Measurements from ENCODE around the gene ERO1B.

Gene ERO1B

DNA sequence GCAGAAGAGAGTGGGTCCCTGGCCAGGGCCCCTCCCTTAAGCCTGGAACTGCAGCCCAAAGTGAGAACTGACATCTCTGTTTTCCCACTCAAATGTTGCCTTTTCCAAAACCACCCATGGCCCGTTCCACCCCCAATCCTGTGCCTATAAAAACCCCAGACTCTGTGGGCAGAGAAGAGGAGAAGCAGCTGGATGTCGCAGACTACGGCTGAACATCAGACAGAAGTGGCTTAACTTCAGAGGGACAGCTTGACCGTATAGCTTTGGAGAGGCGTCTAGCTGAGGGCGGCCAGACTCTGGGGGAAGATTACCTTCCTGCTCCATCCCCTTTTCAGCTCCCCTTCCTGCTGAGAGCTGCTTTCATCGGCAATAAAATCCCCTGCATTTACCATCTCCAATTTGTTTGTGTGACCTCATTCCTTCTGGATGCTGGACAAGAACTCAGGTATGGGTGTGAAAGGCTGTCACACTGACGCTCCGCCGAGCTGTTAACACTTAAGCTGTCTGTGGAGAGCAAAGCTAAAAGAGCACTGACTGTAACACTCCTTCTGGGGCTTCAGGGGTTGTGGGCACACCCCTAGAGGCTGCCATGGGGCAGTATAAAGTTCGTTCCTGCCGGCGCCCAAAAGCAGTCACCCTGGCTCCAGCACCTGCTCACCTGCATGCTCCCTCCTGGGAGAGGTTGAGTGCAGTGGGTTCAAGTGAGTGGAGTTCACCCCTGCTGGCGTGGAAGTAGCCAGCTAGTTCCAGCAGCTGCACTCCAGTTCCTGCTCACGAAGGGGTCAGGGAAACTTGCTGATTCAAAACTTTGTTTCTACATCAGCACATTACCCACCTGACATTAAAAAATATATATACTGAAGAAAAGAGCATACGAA, 19.6 kb upstream of the ERO1B start:
- FAIRE-seq (no peak), DNase-seq (ENCODE audit: low spot score) (no peak)

DNA sequence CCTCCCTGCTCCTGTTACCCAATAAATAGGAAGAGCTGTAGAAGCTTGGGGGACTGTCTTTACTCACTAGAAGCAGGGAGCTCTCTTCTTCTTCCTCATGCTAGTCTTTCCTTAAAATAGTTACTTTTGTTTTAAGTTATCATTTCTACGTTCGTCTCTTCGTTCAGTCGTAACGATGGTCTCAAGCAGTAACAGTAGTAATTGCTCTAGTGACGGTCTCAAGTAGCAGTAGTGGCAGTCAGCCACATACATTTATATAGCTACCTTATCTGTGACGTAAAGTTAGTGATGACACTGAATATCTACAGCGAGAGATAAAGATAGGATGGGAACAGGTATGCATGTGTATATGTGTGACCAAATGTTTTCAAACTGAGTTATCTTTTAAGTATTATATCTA, 15.4 kb upstream of the ERO1B start:
- FAIRE-seq (no peak), DNase-seq (ENCODE audit: low spot score) (no peak)

DNA sequence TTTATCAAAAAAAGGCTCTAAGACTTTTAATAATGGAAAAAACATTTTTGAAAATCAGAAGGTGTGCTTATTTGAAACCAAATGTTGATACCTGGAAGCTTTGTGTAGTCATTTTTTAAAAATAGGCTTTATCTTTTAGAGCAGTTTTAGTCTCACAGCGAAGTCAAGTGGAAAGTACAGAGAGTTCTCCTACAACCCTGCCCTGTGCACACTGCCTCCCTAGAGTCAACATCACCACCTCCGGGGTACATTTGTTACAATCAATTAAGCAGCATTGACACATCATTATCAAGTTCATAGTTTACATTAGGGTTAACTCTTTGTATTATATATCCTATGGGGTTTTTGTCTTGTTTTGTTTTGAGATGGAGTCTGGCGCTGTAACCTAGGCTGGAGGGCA, 10.7 kb upstream of the ERO1B start:
- DNase-seq (ENCODE audit: low spot score): no peak
- FAIRE-seq: no peak

DNA sequence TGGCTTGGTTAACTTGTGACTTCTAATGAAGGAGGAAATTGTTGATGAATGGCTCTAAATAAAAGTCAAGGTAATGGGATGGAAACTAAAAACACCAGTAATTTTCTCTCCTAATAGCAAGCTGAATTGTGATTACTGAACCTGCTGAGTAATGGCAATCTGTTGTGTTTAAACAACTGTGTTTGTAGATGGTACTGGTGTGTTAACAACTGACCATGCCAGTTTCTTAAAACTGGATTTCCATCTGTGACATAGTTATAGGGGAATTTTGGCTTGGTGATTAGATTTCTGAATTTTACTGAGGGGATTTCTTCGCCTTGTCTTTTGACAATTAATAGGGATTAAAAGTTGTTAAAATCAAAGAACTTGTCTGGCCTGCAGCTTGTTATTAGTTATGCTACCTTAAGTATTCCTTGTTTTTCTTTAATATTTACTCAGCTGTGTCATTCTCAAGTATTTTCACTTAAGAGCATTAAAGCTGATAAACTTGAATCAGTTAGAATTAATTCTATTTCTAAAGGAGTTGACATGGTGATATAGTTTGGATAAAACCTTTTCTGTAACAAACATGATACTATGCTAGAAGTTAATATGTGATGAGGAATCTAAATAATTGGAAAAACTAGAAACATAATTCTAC, 7.9 kb upstream of the ERO1B start:
- FAIRE-seq: no peak
- DNase-seq (ENCODE audit: low spot score): no peak

DNA sequence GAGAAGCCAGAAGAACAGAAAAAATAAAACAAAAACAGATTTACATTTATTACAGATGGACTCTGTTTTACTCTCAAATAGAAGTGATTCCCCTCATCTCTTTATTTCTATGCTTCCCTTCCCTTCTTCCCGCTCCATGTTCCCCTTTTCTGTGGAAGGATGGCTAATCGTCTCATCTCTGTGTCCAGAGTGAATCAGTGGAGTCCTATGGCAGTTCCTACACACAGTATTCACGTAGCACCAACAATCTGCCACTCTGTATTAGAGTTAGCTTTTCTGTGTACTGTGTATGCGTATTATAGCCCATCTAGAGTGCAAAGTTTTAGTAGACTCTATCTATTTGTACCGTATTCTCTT, 6.8 kb upstream of the ERO1B start:
- DNase-seq (ENCODE audit: low spot score) (no peak), FAIRE-seq (no peak)

DNA sequence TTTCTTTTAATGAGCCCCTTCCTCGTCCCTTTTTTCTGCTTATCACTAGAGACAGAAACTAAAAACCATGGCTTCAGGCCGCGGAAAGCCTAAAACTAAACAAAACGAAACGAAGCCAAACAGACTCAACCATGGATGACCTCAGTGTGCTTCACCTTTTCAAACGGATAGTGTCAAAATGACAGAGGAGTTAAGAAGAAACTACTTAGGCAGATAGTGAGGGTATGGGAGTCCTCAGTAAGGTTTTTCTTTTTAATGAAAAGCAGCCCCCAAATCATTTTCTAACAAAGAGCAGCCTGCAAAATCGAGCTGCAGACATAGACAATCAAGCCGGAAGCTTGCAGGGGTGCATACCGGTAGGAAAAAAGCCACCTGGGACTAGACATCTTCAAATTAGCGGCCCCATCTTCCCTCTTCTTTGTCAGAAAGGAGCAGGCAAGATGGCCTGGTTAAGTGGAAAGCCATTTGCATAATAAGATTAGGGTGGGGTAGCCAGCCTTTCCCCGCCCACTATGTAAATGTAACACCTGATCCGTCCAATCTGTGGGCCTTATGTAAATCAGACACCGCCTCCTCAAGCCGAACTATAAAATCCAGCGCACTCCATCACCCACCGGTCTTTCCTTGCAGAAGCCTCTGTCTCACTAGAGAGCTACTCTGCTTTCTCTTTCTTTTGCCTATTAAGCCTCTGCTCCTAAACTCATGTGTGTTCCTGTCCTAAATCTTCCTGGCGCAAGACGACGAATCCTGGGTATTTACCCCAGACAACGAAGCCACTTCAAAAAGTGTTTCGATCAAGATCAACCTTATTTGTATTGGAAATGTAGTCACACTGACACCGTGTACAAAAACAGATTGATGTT, 6.2 kb upstream of the ERO1B start:
- FAIRE-seq: no peak
- no peak for DNase-seq (ENCODE audit: low spot score)

DNA sequence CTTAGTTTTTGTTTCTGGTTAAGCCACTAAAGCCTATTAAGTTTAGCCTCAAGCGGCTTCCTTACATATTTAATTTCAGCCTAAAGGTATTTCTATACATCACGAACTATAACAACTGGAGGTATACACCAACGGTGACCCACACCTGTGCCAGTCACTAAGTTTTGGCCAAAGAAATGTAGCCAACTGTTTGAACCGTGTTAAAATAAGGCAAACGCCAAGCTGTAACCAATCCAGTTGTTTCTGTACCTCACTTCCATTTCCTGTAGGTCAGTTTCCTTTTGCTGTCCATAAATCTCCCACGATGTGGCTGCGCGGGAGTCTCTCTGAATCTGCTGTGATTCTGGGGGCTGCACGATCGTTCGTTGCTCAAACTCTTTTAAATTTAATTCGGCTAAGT, 5.6 kb upstream of the ERO1B start:
- DNase-seq (ENCODE audit: low spot score) (no peak), FAIRE-seq (no peak)

DNA sequence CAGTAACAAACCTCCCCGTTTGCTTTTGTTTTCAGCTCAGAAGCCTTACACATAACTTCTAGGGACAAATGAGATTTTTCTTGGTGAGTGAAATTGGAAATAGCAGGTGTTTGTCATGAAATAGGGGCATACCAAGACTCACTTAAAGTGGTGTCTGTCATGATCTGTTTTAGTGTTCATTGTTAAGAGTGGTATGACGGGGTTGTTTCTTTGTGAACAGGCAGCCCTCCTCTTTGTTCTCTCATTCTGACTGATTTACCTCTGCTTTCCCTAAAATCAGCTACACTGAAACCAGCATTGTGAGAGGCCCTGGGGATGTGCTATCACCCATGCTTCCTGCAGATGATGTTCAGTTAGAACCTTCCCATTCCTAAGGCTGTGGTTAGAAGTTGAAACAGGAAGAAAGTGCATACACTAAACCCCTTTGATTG, 2.5 kb upstream of the ERO1B start:
- DNase-seq (ENCODE audit: low spot score): no peak
- no peak for FAIRE-seq

DNA sequence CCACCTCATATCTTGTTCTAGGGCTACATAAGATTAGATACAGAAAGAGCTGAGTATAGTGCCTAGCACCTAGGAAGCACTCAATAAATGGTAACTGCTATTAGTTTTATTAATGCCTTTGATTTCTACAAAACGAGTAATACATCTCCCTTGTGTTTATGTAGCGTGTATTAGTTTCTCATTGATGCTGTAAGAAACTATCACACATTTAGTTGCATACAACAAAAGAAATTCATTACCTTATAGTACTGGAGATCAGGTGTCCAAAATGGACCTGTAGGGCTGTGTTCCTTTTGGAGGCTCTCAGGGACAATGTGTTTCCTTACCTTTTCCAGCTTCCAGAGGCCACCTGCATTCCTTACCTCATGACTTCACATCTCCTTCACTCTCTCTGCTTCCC, 961 bp upstream of the ERO1B start:
- DNase-seq (ENCODE audit: low spot score): no peak
- no peak for FAIRE-seq

DNA sequence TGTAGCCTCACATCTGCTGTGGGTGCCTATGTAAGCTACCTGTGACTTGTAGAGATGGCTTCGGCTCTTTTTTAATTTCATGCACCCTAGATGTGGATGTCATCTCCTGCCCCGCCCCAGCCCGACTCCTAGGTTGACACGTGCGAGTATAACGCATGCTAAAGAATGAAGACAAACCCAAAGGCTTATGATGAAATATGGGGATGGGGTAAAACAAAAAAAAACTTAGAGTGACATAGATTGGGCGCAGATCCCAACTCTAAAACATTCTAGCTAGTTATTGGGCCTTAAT, 613 bp upstream of the ERO1B start:
- no peak for DNase-seq (ENCODE audit: low spot score)

DNA sequence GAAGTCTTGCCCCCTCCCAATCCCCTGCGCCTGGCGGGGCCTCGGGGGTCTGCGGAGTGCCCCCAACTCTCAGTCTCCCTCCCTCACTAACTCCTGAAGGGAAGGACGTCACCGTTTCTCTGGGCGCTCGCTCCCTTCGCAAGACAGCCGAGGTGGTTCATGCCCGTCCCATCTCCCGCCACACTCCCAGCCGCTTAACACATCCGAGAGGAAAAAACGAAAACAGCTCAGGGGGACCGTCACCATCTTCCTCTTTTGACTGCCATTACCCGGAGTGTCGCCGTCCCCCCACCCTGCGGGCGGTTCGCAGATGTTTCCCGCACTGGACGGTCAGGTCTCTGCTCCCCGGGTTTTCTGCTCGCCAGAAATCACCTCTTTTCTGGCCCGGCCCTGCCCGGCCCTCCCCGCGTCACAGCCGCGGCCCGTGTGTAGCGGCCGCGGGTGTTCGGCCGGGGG, 532 bp downstream of the ERO1B start:
- no peak for DNase-seq (ENCODE audit: low spot score)
- no peak for FAIRE-seq

More for the DNA sequence above, 613 bp upstream of the ERO1B start:
- no peak for FAIRE-seq

DNA sequence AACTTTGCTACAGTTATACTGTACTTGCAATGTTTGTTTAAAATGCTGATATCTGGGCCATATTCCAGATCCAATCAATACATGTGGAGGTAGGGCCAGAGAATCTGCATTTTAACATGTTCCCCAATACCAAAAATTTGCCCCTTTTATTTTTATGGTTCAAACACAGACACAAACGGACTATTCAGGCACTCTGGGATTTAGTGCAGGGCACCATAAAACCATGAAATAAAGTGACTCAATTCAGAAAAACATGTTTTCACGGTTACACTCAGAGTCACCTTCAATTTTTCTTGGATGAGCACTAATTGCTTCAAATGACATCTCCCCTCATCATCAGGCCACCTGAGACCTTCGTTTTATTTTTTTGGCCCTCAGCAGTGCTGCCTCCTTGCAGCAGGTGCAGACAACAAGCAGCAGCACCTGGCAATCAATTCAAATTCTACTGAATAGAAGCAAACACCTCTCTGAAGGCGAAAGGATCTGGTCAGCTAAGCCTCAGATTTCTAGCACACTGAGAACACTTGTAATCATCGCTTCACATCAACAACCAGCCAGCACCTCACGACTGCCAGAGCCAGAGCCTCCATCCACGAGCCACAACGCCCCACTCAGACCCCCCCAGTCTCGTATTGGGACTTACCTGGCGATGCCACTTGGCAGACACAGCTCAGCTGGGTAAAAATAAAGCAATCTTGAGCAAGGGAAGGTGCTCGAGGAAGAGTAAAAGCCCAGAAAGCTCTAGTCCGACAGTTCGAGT, 1.1 kb downstream of the ERO1B start:
- FAIRE-seq: no peak
- DNase-seq (ENCODE audit: low spot score): no peak

DNA sequence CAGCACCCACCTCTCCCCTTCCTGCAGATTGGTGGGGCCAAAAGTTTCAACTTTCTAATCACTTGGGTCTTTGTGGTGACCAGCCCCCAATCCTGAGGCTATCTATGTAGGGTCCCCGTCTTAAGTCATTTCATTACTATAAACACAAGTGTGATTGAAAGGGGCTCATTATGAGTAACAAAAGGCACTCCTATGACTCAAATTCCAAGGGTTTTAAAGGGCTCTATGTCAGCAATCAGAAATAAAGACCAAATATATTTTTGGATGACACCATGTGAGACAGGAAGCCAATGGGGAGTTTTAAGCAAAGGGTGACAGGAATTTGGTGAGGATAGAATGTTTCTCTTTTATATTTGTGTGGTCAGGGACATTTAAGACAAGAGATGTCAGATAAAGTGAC, 6.2 kb downstream of the ERO1B start:
- no peak for FAIRE-seq
- DNase-seq (ENCODE audit: low spot score): no peak

DNA sequence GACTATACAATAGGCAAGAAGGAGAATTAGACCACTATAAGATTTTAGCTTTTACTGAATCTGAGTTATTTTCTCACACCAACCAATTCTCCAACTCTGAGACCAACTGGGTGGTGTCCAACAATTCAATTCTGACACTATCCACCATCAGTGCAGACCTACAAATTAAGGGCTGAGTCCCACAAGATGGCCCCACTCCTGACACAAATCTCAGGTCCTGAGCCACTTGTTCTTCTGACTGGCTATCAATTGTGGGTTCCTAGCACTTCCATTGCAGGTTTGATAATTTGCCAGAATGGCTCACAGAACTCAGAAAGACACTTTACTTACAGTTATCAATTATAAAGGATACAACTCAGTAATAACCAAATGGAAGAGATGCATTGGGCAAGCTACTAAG, 6.7 kb downstream of the ERO1B start:
- DNase-seq (ENCODE audit: low spot score) (no peak), FAIRE-seq (no peak)

DNA sequence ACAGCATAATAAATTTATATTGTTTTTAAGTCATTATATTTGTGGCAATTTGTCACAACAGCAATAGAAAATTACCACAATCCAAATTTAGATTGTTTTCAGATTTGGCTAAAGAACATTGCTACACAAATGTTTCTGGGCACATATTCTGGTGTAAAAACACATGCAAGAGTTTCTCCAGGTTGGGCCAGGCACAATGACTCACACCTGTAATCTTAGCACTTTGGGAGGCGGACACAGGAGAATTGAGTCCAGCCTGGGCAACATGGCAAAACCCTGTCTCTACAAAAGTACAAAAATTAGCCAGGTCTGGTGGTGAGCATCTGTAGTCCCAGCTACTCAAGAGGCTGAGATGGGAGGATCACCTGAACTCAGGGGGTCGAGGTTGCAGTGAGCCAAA, 8.4 kb downstream of the ERO1B start:
- no peak for FAIRE-seq

DNA sequence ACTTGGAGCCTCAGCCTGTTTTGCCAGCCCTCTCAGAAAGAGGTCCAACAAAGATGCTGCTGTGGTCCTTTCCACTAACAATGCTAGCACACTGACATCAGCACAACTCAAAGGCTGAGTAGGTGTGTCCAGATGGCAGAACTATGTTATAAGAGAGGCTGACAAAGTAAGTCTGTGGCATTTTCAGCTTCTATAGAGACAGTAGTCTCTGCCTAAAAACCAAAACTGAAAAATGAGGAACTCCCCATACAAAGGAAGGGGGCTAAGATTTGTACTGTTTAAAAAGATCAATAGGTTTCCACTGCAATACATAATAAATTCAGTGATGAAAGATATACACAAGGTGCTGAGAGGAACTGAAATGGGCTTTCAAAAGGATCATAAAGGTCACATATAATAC, 12.3 kb downstream of the ERO1B start:
- FAIRE-seq (no peak), DNase-seq (ENCODE audit: low spot score) (no peak)

More for the DNA sequence above, 8.4 kb downstream of the ERO1B start:
- no peak for DNase-seq (ENCODE audit: low spot score)

DNA sequence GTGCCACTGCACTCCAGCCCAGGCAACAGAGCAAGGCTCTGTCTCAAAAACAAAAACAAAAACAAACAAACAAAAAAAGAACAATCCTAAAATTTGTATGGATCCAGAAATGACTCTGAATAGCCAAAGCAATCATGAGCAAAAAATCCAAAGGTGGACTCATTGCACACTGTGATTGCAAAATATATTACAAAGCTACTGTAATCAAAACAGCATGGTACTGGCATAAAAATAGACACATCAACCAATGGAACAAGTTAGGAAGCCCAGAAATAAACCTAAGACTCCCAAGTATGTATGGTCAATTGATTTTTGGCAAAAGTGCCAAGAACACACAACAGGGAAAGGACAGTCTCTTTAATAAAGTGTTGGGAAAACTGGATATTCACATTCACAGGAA, 19.9 kb downstream of the ERO1B start:
- DNase-seq (ENCODE audit: low spot score) (no peak), FAIRE-seq (no peak)

DNA sequence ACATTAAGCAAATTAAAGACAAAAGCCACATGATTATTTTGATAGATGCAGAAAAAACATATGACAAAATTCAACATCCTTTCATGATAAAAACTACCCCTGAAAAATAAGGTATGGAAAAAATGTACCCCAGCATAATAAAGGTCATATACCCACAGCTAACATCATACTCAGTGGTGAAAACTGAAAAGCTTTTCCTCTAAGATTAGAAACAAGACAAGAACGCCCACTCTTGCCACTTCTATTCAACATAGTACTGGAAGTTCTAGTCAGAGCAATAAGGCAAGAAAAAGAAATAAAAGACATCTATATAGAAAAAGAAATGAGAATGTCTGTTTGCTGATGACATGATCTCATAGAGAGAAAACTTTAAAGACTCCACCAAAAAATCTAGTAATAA, 20.7 kb downstream of the ERO1B start:
- DNase-seq (ENCODE audit: low spot score) (no peak), FAIRE-seq (no peak)

DNA sequence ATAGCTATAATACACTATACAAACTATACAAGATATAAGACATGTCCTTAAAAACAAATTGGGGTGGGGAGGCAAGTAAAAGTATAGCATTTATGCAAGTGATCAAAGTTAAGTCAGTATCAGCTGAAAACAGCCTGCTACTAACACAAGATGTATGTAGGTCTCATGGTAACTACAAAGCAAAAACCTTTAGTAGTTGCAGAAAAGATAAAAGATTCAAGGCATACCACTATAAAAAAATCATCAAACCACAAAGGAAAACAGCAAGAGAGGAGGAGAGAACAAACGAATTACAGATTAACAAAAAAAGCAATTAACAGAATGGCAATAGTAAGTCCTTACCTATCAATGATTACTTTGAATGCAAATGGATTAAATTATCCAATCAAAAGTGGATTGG, 22.7 kb downstream of the ERO1B start:
- DNase-seq (ENCODE audit: low spot score): no peak
- no peak for FAIRE-seq

DNA sequence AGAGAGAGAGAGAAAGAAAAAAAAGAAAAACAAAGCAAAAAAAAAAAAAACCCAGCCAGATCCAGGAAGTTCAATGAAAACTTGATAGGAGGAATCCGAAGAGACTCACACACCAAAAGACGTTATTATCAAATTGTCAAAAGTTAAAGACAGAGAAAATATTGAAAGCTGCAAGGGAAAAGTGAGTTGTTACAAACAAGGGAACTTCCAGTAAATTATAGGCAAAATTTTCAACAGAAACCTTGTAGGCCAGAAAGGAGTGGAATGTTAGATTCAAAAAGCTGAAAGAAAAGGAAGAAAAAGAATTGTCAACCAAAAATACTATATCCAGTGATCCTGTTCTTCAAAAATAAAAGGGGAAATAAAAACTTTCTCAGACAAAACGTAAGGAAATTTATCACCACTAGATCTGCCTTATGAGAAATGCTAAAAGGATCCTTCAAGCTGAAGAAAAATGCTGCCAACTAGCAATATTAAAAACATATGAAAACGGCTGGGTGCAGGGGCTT, 23.6 kb downstream of the ERO1B start:
- FAIRE-seq (no peak), DNase-seq (ENCODE audit: low spot score) (no peak)

DNA sequence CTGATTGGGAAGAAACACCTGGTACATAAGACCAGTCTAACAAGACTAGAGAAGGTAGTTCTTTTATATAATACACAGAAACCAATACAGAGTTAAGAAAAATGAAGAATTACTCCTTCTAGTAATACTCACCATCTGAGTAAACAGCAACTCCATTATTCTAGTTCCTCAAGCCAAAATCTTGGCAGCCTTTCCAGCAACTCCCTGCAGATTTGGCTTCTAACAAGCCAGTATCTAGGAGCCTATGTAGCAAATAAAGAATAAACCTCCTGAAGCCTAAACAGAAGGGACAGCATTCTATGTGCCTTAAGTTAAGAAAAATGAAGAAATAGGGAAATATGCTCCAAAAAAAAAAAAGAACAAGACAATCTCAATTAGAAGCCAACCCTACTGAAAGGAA, 24.5 kb downstream of the ERO1B start:
- FAIRE-seq (no peak), DNase-seq (ENCODE audit: low spot score) (no peak)

Measured in RCC 7860 (cell line).